Sigmoid colon (tissue), 4 donors: ENCODE measurements around the gene KIF15.

Experiments used
- EP300 ChIP-seq, 4 donors: sonication (generic); formaldehyde crosslinking; IDR thresholded peaks; one replicate each; pipeline ENCODE4 v1.6.1; 2017; ENCODE audit warnings: antibody characterized with exemption in 4 of 4
- POLR2A ChIP-seq, 2 donors: fragments of 450-650 bp; IDR thresholded peaks; one replicate each; pipeline ENCODE4 v1.6.1; 2016; ENCODE audit warnings: antibody characterized with exemption in 2 of 2, mild to moderate bottlenecking in 2 of 2, moderate library complexity in 2 of 2
- TF ChIP-seq, protein P1 (sequence below), 4 experiments: fragments of 450-650 bp in 3 of 4; fragments of 200-600 bp in 1 of 4; IDR thresholded peaks; one replicate each; pipeline ENCODE4 v1.5.1; 2016 to 2019; ENCODE audit warnings: antibody characterized with exemption in 4 of 4, mild to moderate bottlenecking in 3 of 4, moderate library complexity in 2 of 4

DNA sequence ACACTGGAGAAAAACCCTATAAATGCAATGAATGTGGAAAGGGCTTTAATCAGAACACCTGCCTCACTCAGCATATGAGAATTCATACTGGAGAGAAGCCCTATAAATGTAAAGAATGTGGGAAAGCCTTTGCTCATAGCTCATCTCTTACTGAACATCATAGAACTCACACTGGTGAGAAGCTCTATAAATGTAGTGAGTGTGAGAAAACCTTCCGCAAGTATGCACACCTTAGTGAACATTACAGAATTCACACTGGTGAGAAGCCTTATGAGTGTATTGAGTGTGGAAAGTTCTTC is 39.5 kb upstream of the KIF15 start:
- TF ChIP-seq, protein P1, sequence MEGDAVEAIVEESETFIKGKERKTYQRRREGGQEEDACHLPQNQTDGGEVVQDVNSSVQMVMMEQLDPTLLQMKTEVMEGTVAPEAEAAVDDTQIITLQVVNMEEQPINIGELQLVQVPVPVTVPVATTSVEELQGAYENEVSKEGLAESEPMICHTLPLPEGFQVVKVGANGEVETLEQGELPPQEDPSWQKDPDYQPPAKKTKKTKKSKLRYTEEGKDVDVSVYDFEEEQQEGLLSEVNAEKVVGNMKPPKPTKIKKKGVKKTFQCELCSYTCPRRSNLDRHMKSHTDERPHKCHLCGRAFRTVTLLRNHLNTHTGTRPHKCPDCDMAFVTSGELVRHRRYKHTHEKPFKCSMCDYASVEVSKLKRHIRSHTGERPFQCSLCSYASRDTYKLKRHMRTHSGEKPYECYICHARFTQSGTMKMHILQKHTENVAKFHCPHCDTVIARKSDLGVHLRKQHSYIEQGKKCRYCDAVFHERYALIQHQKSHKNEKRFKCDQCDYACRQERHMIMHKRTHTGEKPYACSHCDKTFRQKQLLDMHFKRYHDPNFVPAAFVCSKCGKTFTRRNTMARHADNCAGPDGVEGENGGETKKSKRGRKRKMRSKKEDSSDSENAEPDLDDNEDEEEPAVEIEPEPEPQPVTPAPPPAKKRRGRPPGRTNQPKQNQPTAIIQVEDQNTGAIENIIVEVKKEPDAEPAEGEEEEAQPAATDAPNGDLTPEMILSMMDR (IDR thresholded peaks at IDR 0.05), result no peak
- TF ChIP-seq EP300 (IDR thresholded peaks at IDR 0.05) (no peak), POLR2A (IDR thresholded peaks at IDR 0.05) (no peak)
